Heart left ventricle (tissue), 16 donors: ENCODE measurements around the gene COL17A1. TPM values are rescaled to one million over a fixed set of nuclear protein-coding genes. Genes with fewer than 3 reads are reported as not detected.
A peak's percentile ranks its signal among the peaks of the same experiment; 100 is the strongest.

Experiments
- ATAC-seq, 4 donors: fragments of 200-7000 bp; cut with Tn5 transposase; one replicate each; pipeline ENCODE4 v1.9.1; 2020 to 2022; ENCODE audit warnings: moderate library complexity in 4 of 4, mild to moderate bottlenecking in 3 of 4, moderate number of reproducible peaks in 1 of 4
- DNase-seq, 5 donors: peaks; one replicate each; pipeline ENCODE4 v3.0.0-alpha.2; 2020
- H3K27ac ChIP-seq, 12 donors: fragments of 200-600 bp; sonication (generic) in 4 of 12; one replicate each; pipeline versions ENCODE4 v1.5.0 to v1.8.0; 2016 to 2022; ENCODE audit warnings: mild to moderate bottlenecking in 2 of 12
- H3K27me3 ChIP-seq, 9 donors: fragments of 200-600 bp; sonication (generic) in 2 of 9; one replicate each; pipeline versions ENCODE4 v1.5.1 to v1.8.0; 2016 to 2022; ENCODE audit warnings: mild to moderate bottlenecking in 3 of 9
- H3K36me3 ChIP-seq, 9 donors: fragments of 200-600 bp; sonication (generic) in 2 of 9; one replicate each; pipeline versions ENCODE4 v1.5.0 to v1.8.0; 2018 to 2022; ENCODE audit warnings: mild to moderate bottlenecking in 2 of 9
- H3K4me1 ChIP-seq, 12 donors: fragments of 200-600 bp; sonication (generic) in 4 of 12; one replicate each; pipeline versions ENCODE4 v1.5.0 to v1.8.0; 2016 to 2022; ENCODE audit warnings: mild to moderate bottlenecking in 3 of 12
- H3K4me3 ChIP-seq, 12 donors: fragments of 200-600 bp; sonication (generic) in 4 of 12; one replicate each; pipeline versions ENCODE4 v1.5.0 to v1.8.0; 2017 to 2022; ENCODE audit warnings: mild to moderate bottlenecking in 9 of 12, moderate library complexity in 4 of 12
- H3K9me3 ChIP-seq, 12 donors: fragments of 200-600 bp; sonication (generic) in 4 of 12; one replicate each; pipeline versions ENCODE4 v1.5.0 to v1.8.0; 2016 to 2022; ENCODE audit warnings: mild to moderate bottlenecking in 1 of 12
- POLR2A ChIP-seq, 2 donors: fragments of 450-650 bp; IDR thresholded peaks; one replicate each; pipeline ENCODE4 v1.6.1; 2017; ENCODE audit warnings: antibody characterized with exemption in 2 of 2, mild to moderate bottlenecking in 2 of 2, moderate library complexity in 2 of 2
- WGBS, 4 donors: extraction: QIAGEN DNeasy Blood & Tissue Kit in 2 of 4; methylation state at CpG; one replicate each; pipeline versions ENCODE4 v1.1.5 to v1.1.7; 2013 to 2018; 5-methylcytosine and 5-hydroxymethylcytosine counted together
- intact Hi-C, 10 donors: fragments of 100-400 bp; cut with DNase I; formaldehyde crosslinking; loops; one replicate each; pipeline versions ENCODE4 v1.11.1 to v1.14.2; 2022
- polyA plus RNA-seq, 2 donors: library from polyadenylated mRNA; stranded (reverse); fragments of 200-250 nt; gene quantifications; one replicate each; pipeline ENCODE4 v1.2.3, GENCODE V29; 2013
- total RNA-seq, 9 donors: library from RNA; depleted of rRNA in 2 of 9; stranded (reverse); fragments of >200 nt in 2 of 9; fragmentation: NEBNext Ultra II Directional in 3 of 9; extraction: Animal tissue kit (Norgen Biotek cat#: 25700) in 3 of 9; gene quantifications; one replicate each; pipeline versions ENCODE4 v1.1.0 to v1.2.4, GENCODE V29; 2016 to 2023
- TF ChIP-seq, protein P1 (sequence below), 12 donors: fragments of 200-600 bp; sonication (generic) in 4 of 12; IDR thresholded peaks; one replicate each; pipeline versions ENCODE4 v1.5.0 to v1.8.0; 2018 to 2022; ENCODE audit warnings: antibody characterized with exemption in 12 of 12, mild to moderate bottlenecking in 5 of 12
- donor health status: ischemic (EF 13 %, LVEDD 7.1; RV severe dilation, severe dysfunction).
- donor health status: healthy with polysubstance abuse.
- donor health status: DM: no; HTN: yes; CAD: no.
- donor health status: DM: no; HTN: no; CAD: no.
- donor health status: ischemic (EF 25% LVEDD 6.9; RV normal size, moderate dysfunction).
- donor health status: ischemic (EF 25% LVEDD 5.7; RV mildly dilated, moderate dysfunction).
- donor health status: healthy.
- donor health status: DM: yes; HTN: yes; CAD: no.
- donor health status: ischemic (EF 35%, LVEDD 5.7; RV mildly dilated, moderate dysfunction).
- donor health status: nonischemic (EF 11% LVEDD 7.7; RV severe dilation, severe dysfunction).
- donor health status: DM: yes; HTN: yes; CAD: no.
- donor health status: PGD.
- donor health status: ischemic (EF 29% LVEDD 5.4; RV normal size, mild dysfunction).
- donor health status: nonischemic (EF 23%, LVEDD 6.1; RV moderate dilation, normal function).

The COL17A1 gene
- total and polyA plus RNA-seq, 11 donors, result 0.28 to 2.2 (median 0.37) TPM; not detected in 6

DNA sequence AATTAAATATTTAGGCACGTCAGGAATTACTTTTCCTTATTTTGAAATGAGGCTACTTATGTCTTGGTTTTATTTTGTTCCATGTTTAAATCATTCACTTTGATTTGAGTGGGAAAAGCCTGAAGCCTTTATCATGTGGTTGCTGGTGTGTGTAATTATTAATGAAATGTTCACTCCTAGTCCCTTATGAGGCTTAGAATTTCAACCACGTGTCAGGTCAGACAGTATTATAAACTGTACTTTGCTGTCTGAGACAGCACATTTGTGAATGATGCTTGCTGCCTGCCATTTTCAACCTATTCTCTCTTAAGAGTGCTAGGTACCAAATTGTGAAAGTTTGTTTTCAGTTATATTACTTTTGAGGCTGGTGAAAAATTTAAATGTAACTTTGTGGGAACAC is 58.9 kb downstream of the COL17A1 start:
- peaks cover 0 to 26% (median 17%) of the 10 kb centered on the region in 12 donors for H3K4me1 ChIP-seq
- H3K27ac ChIP-seq, result no peak overlapping the region
- WGBS, 4 donors, result 61 to 74% (median 68%) methylated on average over 2 of the region's 2 CpGs
- ATAC-seq (no peak), DNase-seq (no peak)
- H3K9me3 ChIP-seq, result no peaks in the 10 kb centered on the region
- no peak for TF ChIP-seq POLR2A (IDR thresholded peaks at IDR 0.05)
- intact Hi-C loops, result loop anchor here in 3 of 10 donors (5.0 to 10.0 kb wide), 2 partner anchors 96 to 142 kb away; partner anchors contain the start of gene SFR1 (in 2 of the 3)
- H3K27me3 ChIP-seq, result no peaks in the 10 kb centered on the region
- H3K4me3 ChIP-seq, result no peak overlapping the region
- H3K36me3 ChIP-seq, result peaks cover 0 to 83% (median 68%) of the 10 kb centered on the region in 9 donors

DNA sequence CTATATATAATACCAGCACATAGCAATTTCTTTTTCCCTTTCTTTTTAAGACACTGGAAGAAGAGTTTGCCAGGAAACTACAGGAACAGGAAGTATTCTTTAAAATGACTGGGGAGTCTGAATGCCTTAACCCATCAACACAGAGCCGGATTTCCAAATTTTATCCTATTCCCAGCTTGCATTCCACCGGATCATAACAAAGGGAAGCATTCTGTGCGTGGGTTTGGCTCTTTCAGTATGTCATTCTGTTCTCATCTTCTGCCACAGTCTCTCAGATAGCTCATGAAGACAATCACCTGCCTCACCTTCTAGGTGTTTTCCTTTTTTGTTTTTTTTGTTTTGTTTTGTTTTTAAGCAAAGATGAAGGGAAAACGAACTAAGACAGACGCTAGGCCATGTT is 60.2 kb downstream of the COL17A1 start:
- intact Hi-C loops, result loop anchor here in 3 of 10 donors (5.0 to 10.0 kb wide), 2 partner anchors 97 to 141 kb away; partner anchors contain the start of gene SFR1 (in 2 of the 3)

DNA sequence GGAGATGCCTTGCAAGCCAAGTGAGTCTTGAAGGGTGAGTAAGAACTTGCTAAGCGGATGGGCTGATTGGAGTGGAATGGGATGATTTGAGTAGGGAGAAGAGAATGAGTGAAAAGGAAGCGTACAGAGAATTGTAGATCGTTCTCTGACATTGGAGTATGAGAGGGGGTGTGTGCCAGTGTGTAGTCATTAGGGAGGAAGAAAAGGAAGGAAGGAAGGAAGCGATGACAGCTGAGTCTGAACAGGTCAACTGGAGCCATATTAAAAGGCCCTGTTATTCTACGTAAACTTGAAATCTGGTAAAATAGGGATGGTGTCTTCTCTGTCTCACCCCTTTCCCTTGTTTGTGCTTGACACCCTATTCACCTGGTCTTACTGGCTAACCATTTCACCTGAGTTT is 63.7 kb downstream of the COL17A1 start:
- 78 to 86% (median 80%) methylated on average over 5 of the region's 5 CpGs for WGBS, 4 donors
- Histone ChIP-seq H3K4me1 (peaks cover 0 to 9% (median 0%) of the 10 kb centered on the region in 12 donors), H3K27ac (no peak overlapping the region), H3K9me3 (no peaks in the 10 kb centered on the region), H3K27me3 (no peaks in the 10 kb centered on the region), H3K36me3 (peaks cover 0 to 100% (median 92%) of the 10 kb centered on the region in 9 donors), H3K4me3 (no peak overlapping the region)
- TF ChIP-seq, protein P1, sequence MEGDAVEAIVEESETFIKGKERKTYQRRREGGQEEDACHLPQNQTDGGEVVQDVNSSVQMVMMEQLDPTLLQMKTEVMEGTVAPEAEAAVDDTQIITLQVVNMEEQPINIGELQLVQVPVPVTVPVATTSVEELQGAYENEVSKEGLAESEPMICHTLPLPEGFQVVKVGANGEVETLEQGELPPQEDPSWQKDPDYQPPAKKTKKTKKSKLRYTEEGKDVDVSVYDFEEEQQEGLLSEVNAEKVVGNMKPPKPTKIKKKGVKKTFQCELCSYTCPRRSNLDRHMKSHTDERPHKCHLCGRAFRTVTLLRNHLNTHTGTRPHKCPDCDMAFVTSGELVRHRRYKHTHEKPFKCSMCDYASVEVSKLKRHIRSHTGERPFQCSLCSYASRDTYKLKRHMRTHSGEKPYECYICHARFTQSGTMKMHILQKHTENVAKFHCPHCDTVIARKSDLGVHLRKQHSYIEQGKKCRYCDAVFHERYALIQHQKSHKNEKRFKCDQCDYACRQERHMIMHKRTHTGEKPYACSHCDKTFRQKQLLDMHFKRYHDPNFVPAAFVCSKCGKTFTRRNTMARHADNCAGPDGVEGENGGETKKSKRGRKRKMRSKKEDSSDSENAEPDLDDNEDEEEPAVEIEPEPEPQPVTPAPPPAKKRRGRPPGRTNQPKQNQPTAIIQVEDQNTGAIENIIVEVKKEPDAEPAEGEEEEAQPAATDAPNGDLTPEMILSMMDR (IDR thresholded peaks at IDR 0.05), result no peak
- no peak for TF ChIP-seq POLR2A (IDR thresholded peaks at IDR 0.05)
- ATAC-seq (no peak), DNase-seq (no peak)
- intact Hi-C loops, result loop anchor here in 3 of 10 donors (10.0 kb wide), 1 partner anchor 137 kb away; no protein-coding TSS in a partner anchor

More for the DNA sequence above, 60.2 kb downstream of the COL17A1 start:
- WGBS, 4 donors, result 56 to 64% (median 60%) methylated on average over 5 of the region's 5 CpGs
- peaks cover 0 to 26% (median 16%) of the 10 kb centered on the region in 12 donors for H3K4me1 ChIP-seq
- TF ChIP-seq POLR2A (IDR thresholded peaks at IDR 0.05), result no peak
- TF ChIP-seq, protein P1 (IDR thresholded peaks at IDR 0.05), result no peak
- H3K27ac ChIP-seq, result peak overlapping the region in 1 of 12 donors; percentile 33
- DNase-seq, result no peak
- H3K36me3 ChIP-seq, result peaks cover 0 to 88% (median 76%) of the 10 kb centered on the region in 9 donors
- H3K4me3 ChIP-seq, result no peak overlapping the region
- H3K27me3 ChIP-seq, result no peaks in the 10 kb centered on the region
- ATAC-seq, result no peak
- no peaks in the 10 kb centered on the region for H3K9me3 ChIP-seq

DNA sequence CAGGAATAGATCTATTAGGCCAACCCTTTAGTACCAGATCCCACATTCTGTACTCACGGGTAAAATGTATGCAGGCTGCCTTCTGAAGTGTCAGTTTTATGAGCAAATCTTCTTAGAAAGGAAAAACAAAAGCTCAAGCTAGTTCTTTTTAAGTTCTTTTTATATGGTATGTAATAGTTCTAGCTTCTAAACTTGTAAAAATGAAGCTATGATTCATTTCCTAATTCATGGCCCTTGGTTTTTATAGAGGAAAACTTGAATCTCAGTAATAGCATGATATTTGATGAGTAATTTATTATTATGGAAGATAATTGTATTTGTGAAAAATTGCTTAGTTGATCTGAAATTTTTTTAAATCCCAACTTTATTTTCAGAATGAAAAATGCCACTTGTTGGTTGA is 64.4 kb downstream of the COL17A1 start:
- no peaks in the 10 kb centered on the region for H3K27me3 ChIP-seq
- H3K27ac ChIP-seq, result no peak overlapping the region
- ATAC-seq (no peak), DNase-seq (no peak)
- WGBS, 4 donors, result 96 to 100% (median 97%) methylated on average over 1 of the region's 1 CpG
- intact Hi-C loops, result loop anchor here in 3 of 10 donors (10.0 kb wide), 1 partner anchor 136 kb away; no protein-coding TSS in a partner anchor
- H3K4me3 ChIP-seq, result no peak overlapping the region
- H3K9me3 ChIP-seq, result no peaks in the 10 kb centered on the region
- peaks cover 0 to 9% (median 0%) of the 10 kb centered on the region in 12 donors for H3K4me1 ChIP-seq
- H3K36me3 ChIP-seq, result peaks cover 0 to 100% (median 88%) of the 10 kb centered on the region in 9 donors
- TF ChIP-seq, protein P1 (IDR thresholded peaks at IDR 0.05), result no peak
- no peak for TF ChIP-seq POLR2A (IDR thresholded peaks at IDR 0.05)
